Measurements from ENCODE around the gene ERC1.

The ERC1 gene

DNA sequence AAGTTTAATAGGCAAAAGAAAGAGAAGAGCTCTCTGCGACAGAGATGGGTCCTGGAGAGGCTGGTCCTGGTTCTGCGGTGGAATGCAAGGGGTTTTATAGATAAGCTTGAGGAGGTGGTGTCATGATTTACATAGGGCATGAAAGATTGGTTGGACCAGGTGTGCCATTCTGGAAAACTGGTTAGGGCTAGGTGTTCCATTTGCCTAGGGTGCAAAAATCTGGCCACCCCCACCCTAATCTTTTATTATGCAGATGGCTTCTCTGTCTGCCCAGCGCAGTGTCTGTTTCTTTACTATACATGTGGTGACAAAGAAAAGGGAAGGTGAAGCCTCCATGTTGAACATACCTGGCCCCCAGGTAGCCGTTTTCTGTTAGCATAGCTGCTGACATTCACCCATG lies 65.4 kb downstream of the ERC1 start:
- H3K4me1 Mint-ChIP-seq (ENCODE audit: low read depth) = peaks cover 2% of the 10 kb centered on the region
- no peak overlapping the region for H3K4me3 Mint-ChIP-seq
- H3K27ac Mint-ChIP-seq = no peak overlapping the region
- no peak for DNase-seq (ENCODE audit: low spot score)
- H3K27me3 Mint-ChIP-seq (ENCODE audit: low read depth) = no peaks in the 10 kb centered on the region
- peaks cover 27% of the 10 kb centered on the region for H3K9me3 Mint-ChIP-seq
- H3K36me3 Mint-ChIP-seq (ENCODE audit: low read depth) = peaks cover 26% of the 10 kb centered on the region

- Mint-ChIP-seq H3K36me3 (ENCODE audit: low read depth) (peaks cover 37% of the 10 kb centered on the region), H3K4me3 (no peak overlapping the region), H3K4me1 (ENCODE audit: low read depth) (peaks cover 5% of the 10 kb centered on the region), H3K27ac (no peak overlapping the region), H3K9me3 (peaks cover 39% of the 10 kb centered on the region), H3K27me3 (ENCODE audit: low read depth) (no peaks in the 10 kb centered on the region)
- DNase-seq (ENCODE audit: low spot score) = no peak
These were observed 67.4 kb downstream of the ERC1 start for GRCh38 chr12:1058423-1058822.

DNA sequence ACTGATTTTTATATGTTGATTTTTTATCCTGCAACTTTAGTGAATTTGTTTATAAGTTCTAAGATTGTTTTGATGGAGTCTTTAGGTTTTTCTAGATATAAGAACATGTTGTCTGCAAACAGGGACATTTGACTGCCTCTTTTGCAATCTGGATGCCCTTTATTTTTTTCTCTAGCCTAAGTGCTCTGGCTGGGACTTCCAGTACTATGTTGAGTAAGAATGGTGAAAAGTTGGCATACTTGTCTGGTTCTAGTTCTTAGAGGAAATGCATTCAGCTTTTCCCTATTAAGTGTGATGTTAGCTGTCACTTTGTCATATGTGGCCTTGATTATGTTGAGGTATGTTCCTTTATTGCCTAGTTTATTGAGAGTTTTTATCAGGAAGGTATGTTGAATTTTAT lies 68.1 kb downstream of the ERC1 start:
- Mint-ChIP-seq H3K27me3 (ENCODE audit: low read depth) (no peaks in the 10 kb centered on the region), H3K36me3 (ENCODE audit: low read depth) (peaks cover 44% of the 10 kb centered on the region), H3K9me3 (peaks cover 46% of the 10 kb centered on the region), H3K4me3 (no peak overlapping the region), H3K4me1 (ENCODE audit: low read depth) (peaks cover 5% of the 10 kb centered on the region), H3K27ac (no peak overlapping the region)
- DNase-seq (ENCODE audit: low spot score) = no peak

GRCh38 chr12:1063852-1064251 lies 72.8 kb downstream of the ERC1 start:
- Mint-ChIP-seq H3K4me1 (ENCODE audit: low read depth) (peaks cover 3% of the 10 kb centered on the region), H3K27me3 (ENCODE audit: low read depth) (no peaks in the 10 kb centered on the region), H3K9me3 (peaks cover 40% of the 10 kb centered on the region), H3K4me3 (no peak overlapping the region), H3K36me3 (ENCODE audit: low read depth) (peaks cover 34% of the 10 kb centered on the region), H3K27ac (no peak overlapping the region)
- no peak for DNase-seq (ENCODE audit: low spot score)

DNA sequence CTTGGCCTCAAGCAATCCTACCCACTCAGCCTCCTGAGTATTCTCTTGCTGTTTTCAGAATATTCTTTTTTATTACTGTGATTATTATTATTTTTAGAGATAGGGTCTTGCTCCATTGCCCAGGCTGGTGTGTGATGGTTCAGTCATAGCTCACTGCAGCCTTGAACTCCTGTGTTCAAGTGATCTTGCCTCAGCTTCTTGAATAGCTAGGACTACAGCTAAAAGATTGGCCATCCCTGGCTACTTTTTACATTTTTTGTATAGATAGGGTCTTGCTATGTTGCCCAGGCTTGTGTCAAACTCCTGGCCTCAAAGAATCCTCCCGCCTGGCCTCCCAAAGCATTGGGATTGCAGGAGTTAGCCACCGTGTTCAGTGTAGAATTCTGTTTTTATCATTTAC lies 73.3 kb downstream of the ERC1 start:
- H3K27me3 Mint-ChIP-seq (ENCODE audit: low read depth) = no peaks in the 10 kb centered on the region
- H3K4me1 Mint-ChIP-seq (ENCODE audit: low read depth) = peaks cover 3% of the 10 kb centered on the region
- H3K9me3 Mint-ChIP-seq = peaks cover 35% of the 10 kb centered on the region
- H3K27ac Mint-ChIP-seq = no peak overlapping the region
- H3K4me3 Mint-ChIP-seq = no peak overlapping the region
- H3K36me3 Mint-ChIP-seq (ENCODE audit: low read depth) = peaks cover 30% of the 10 kb centered on the region
- no peak for DNase-seq (ENCODE audit: low spot score)

DNA sequence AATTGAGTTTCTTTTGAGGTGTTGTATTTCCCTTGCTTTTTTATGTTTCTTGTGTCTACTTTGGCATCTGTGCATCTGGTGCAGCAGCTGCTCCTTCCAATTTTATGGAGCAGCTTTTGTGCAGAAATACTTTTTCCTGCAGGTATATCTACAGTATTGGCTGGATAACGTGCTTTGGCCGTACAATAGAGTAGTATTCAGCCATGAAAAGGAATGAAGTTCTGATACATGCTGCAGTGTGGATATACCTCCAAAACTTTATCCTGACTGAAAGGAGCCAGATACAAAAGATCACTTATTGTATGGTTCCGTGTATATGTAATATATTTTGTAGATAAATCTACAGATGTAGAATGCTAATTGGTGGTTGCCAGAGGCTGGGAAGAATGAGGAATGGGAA lies 74.6 kb downstream of the ERC1 start:
- DNase-seq (ENCODE audit: low spot score) = no peak
- H3K4me1 Mint-ChIP-seq (ENCODE audit: low read depth) = peaks cover 3% of the 10 kb centered on the region
- H3K27me3 Mint-ChIP-seq (ENCODE audit: low read depth) = no peaks in the 10 kb centered on the region
- H3K9me3 Mint-ChIP-seq = peaks cover 28% of the 10 kb centered on the region
- no peak overlapping the region for H3K4me3 Mint-ChIP-seq
- peaks cover 22% of the 10 kb centered on the region for H3K36me3 Mint-ChIP-seq (ENCODE audit: low read depth)
- no peak overlapping the region for H3K27ac Mint-ChIP-seq

DNA sequence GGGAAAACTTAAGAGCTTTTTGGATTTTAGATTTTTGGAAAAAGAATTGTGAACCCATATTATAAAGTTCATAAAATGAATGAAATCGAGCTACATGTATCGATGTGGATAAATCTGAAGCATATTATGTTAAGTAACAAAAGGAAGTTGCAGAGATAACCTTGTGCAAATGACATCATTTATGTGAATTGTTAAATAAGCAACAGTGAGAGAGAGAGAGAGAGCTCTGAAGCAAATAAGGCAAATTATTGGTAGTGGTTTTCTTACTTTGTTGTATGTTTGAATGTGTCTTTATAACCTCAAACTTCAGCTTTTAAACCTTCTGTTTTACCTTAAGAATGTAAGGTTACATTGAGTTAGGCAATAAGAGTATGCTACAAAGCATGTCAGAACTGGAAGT lies 78.8 kb downstream of the ERC1 start:
- H3K36me3 Mint-ChIP-seq (ENCODE audit: low read depth) = no peaks in the 10 kb centered on the region
- H3K27me3 Mint-ChIP-seq (ENCODE audit: low read depth) = no peaks in the 10 kb centered on the region
- H3K9me3 Mint-ChIP-seq = no peaks in the 10 kb centered on the region
- H3K27ac Mint-ChIP-seq = no peak overlapping the region
- no peak overlapping the region for H3K4me3 Mint-ChIP-seq
- peaks cover 3% of the 10 kb centered on the region for H3K4me1 Mint-ChIP-seq (ENCODE audit: low read depth)
- no peak for DNase-seq (ENCODE audit: low spot score)

- H3K4me1 Mint-ChIP-seq (ENCODE audit: low read depth) = peaks cover 3% of the 10 kb centered on the region
- H3K27me3 Mint-ChIP-seq (ENCODE audit: low read depth) = no peaks in the 10 kb centered on the region
- H3K4me3 Mint-ChIP-seq = no peak overlapping the region
- H3K9me3 Mint-ChIP-seq = no peaks in the 10 kb centered on the region
- DNase-seq (ENCODE audit: low spot score) = no peak
- no peaks in the 10 kb centered on the region for H3K36me3 Mint-ChIP-seq (ENCODE audit: low read depth)
- H3K27ac Mint-ChIP-seq = no peak overlapping the region
These were observed 80.2 kb downstream of the ERC1 start for GRCh38 chr12:1071182-1071581.

- Mint-ChIP-seq H3K36me3 (ENCODE audit: low read depth) (no peaks in the 10 kb centered on the region), H3K4me1 (ENCODE audit: low read depth) (peaks cover 3% of the 10 kb centered on the region), H3K27me3 (ENCODE audit: low read depth) (no peaks in the 10 kb centered on the region), H3K4me3 (no peak overlapping the region), H3K27ac (no peak overlapping the region), H3K9me3 (no peaks in the 10 kb centered on the region)
- DNase-seq (ENCODE audit: low spot score) = no peak
These were observed 82.6 kb downstream of the ERC1 start for GRCh38 chr12:1073652-1074051.

DNA sequence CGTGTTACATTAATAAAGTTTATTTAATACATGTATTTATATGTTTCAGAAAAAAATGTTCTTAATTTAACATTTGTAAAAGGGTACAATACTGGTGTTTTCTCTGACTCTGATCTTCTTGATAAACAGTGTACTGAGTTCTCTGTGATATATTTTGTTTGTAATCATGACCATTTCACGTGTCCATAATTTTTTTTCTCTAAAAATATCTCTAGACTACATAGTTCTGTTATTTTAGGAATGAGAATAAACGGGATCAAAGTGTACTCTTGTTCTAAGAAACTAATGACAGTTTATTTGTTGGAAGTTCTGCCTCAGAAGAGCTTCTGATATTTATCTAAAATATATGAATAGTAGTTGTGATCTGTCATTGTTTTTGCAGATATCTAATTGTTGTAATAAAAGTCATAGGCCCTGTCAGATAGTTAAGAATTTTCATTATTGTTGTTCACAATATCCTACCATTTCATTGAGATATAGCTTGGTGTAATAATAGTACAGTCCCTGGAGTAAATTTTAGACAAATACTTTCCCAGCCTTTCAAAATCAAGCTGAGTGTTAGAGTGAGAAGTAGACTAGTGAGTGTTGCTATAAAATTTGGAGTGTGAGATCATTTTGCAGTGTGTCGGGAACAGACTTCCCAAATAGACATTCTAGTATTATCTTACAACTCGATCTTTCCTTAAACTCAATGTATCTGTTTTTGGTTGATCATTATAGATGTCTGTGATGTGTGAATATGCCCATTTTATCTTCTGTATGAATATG lies 86.2 kb downstream of the ERC1 start:
- H3K4me1 Mint-ChIP-seq (ENCODE audit: low read depth) = no peaks in the 10 kb centered on the region
- H3K27me3 Mint-ChIP-seq (ENCODE audit: low read depth) = no peaks in the 10 kb centered on the region
- H3K27ac Mint-ChIP-seq = no peak overlapping the region
- DNase-seq (ENCODE audit: low spot score) = no peak
- no peaks in the 10 kb centered on the region for H3K36me3 Mint-ChIP-seq (ENCODE audit: low read depth)
- H3K4me3 Mint-ChIP-seq = no peak overlapping the region
- no peaks in the 10 kb centered on the region for H3K9me3 Mint-ChIP-seq

DNA sequence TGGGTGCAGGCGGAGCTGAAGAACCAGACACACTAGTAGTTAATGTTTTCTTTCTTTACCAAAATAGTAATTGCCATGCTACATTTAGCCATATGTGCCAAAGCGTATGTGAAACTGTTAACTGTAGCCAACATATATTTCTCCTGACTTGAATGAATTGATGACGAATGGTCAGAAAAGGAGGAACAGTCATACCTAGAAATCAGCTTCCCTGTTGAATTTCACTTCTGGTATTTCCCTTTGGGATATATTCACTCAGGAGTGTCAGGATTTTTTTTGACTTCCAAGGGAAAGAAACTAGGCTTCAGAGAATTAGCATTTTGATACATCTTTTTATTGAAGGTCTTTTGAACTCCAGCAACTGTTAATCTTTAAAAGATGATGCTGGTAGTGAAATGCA lies 87.0 kb downstream of the ERC1 start:
- H3K27me3 Mint-ChIP-seq (ENCODE audit: low read depth) = no peaks in the 10 kb centered on the region
- H3K4me3 Mint-ChIP-seq = no peak overlapping the region
- no peak for DNase-seq (ENCODE audit: low spot score)
- no peaks in the 10 kb centered on the region for H3K4me1 Mint-ChIP-seq (ENCODE audit: low read depth)
- no peak overlapping the region for H3K27ac Mint-ChIP-seq
- no peaks in the 10 kb centered on the region for H3K9me3 Mint-ChIP-seq
- no peaks in the 10 kb centered on the region for H3K36me3 Mint-ChIP-seq (ENCODE audit: low read depth)

GRCh38 chr12:1080520-1081223 lies 89.6 kb downstream of the ERC1 start:
- Mint-ChIP-seq H3K27me3 (ENCODE audit: low read depth) (no peaks in the 10 kb centered on the region), H3K9me3 (no peaks in the 10 kb centered on the region), H3K4me1 (ENCODE audit: low read depth) (no peaks in the 10 kb centered on the region), H3K27ac (no peak overlapping the region), H3K4me3 (no peak overlapping the region), H3K36me3 (ENCODE audit: low read depth) (no peaks in the 10 kb centered on the region)
- DNase-seq (ENCODE audit: low spot score) = no peak

DNA sequence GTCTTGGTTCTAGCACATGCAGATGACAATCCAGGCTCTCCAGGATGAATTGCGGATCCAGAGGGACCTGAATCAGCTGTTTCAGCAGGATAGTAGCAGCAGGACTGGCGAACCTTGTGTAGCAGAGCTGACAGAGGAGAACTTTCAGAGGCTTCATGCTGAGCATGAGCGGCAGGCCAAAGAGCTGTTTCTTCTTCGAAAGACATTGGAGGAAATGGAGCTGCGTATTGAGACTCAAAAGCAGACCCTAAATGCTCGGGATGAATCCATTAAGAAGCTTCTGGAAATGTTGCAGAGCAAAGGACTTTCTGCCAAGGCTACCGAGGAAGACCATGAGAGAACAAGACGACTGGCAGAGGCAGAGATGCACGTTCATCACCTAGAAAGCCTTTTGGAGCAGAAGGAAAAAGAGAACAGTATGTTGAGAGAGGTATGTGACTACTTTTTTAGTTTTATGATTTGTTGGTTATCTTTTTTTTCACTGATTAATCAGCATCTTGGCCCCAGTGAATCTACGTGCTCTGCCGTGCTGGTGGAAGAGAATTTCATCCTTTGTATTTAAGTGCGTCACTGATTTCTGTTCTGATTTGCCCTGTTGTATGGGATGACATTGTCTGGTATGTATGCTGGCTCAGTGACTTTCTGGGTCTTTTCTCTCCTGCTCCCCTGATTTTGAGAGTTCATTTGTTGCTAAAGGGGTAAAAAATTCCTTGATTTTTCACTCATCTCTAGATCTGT lies 92.3 kb downstream of the ERC1 start:
- Mint-ChIP-seq H3K36me3 (ENCODE audit: low read depth) (no peaks in the 10 kb centered on the region), H3K27ac (no peak overlapping the region)
- DNase-seq (ENCODE audit: low spot score) = no peak

GRCh38 chr12:1083889-1084262 lies 92.9 kb downstream of the ERC1 start:
- Mint-ChIP-seq H3K4me1 (ENCODE audit: low read depth) (no peaks in the 10 kb centered on the region), H3K27me3 (ENCODE audit: low read depth) (no peaks in the 10 kb centered on the region), H3K36me3 (ENCODE audit: low read depth) (no peaks in the 10 kb centered on the region), H3K27ac (no peak overlapping the region), H3K9me3 (no peaks in the 10 kb centered on the region), H3K4me3 (no peak overlapping the region)
- DNase-seq (ENCODE audit: low spot score) = no peak

More for the DNA sequence above, 92.3 kb downstream of the ERC1 start:
- H3K9me3 Mint-ChIP-seq = no peaks in the 10 kb centered on the region
- no peak overlapping the region for H3K4me3 Mint-ChIP-seq
- H3K27me3 Mint-ChIP-seq (ENCODE audit: low read depth) = no peaks in the 10 kb centered on the region
- H3K4me1 Mint-ChIP-seq (ENCODE audit: low read depth) = no peaks in the 10 kb centered on the region
